Mesenchymal stem cell (in vitro differentiated cells and primary cell): Measurements from ENCODE around the gene TSPAN9.

Source experiments
- DNase-seq: peaks from one replicate; pipeline ENCODE4 v3.0.0-alpha.2; 2013
- H2AFZ ChIP-seq: one replicate; pipeline ENCODE4 v1.6.1; 2013; ENCODE audit warnings: low read depth, mild to moderate bottlenecking, control low read depth, inconsistent platforms, low read length, moderate library complexity
- H2AK5ac ChIP-seq: 2 replicates; pipeline ENCODE4 v1.6.1; 2013; ENCODE audit warnings: low read length, moderate library complexity, mild to moderate bottlenecking, inconsistent platforms; ENCODE audit not compliant: severe bottlenecking
- H2BK120ac ChIP-seq: one replicate; pipeline ENCODE4 v1.6.1; 2013; ENCODE audit warnings: low read depth, mild to moderate bottlenecking, inconsistent platforms, low read length, moderate library complexity
- H2BK12ac ChIP-seq, 2 experiments: one replicate each; pipeline ENCODE4 v1.6.1; 2013; ENCODE audit warnings: inconsistent platforms in 2 of 2, low read length in 2 of 2, mild to moderate bottlenecking in 2 of 2, moderate library complexity in 2 of 2, control low read depth in 1 of 2
- H2BK15ac ChIP-seq: one replicate; pipeline ENCODE4 v1.6.1; 2013; ENCODE audit warnings: mild to moderate bottlenecking, low read depth, inconsistent platforms; ENCODE audit not compliant: poor library complexity, severe bottlenecking
- H2BK5ac ChIP-seq: 2 replicates; pipeline ENCODE4 v1.6.1; 2013; ENCODE audit warnings: low read depth, mild to moderate bottlenecking, low read length, control low read depth, inconsistent platforms; ENCODE audit not compliant: poor library complexity, severe bottlenecking
- H3K14ac ChIP-seq, 2 experiments: one replicate each; pipeline ENCODE4 v1.6.1; 2013; ENCODE audit warnings: inconsistent platforms in 2 of 2, low read length in 2 of 2, control low read depth in 1 of 2, mild to moderate bottlenecking in 1 of 2, moderate library complexity in 1 of 2
- H3K18ac ChIP-seq, 2 experiments: one replicate each; pipeline ENCODE4 v1.6.1; 2013; ENCODE audit warnings: inconsistent platforms in 2 of 2, low read length in 2 of 2, control low read depth in 1 of 2, low read depth in 1 of 2, mild to moderate bottlenecking in 1 of 2
- H3K23ac ChIP-seq, 2 experiments: one replicate each; pipeline ENCODE4 v1.6.1; 2013; ENCODE audit warnings: inconsistent platforms in 2 of 2, low read length in 2 of 2, mild to moderate bottlenecking in 2 of 2, moderate library complexity in 2 of 2, control low read depth in 1 of 2
- H3K27ac ChIP-seq: 2 replicates; pipeline ENCODE4 v1.5.1; 2013; ENCODE audit warnings: mild to moderate bottlenecking, moderate library complexity, low read length, control low read depth, inconsistent platforms; ENCODE audit not compliant: poor library complexity, severe bottlenecking
- H3K27me3 ChIP-seq, 2 experiments: 2 replicates each; pipeline versions ENCODE4 v1.6.1 to v1.7.0; 2013; ENCODE audit warnings: low read length in 2 of 2, mild to moderate bottlenecking in 2 of 2, moderate library complexity in 2 of 2, control low read depth in 1 of 2, inconsistent platforms in 1 of 2; ENCODE audit not compliant: control insufficient read depth in 1 of 2, insufficient read depth in 1 of 2
- H3K36me3 ChIP-seq, 2 experiments: 2 replicates each; pipeline versions ENCODE4 v1.6.1 to v1.7.0; 2013; ENCODE audit warnings: low read length in 2 of 2, control low read depth in 1 of 2, inconsistent platforms in 1 of 2, low read depth in 1 of 2, mild to moderate bottlenecking in 1 of 2; ENCODE audit not compliant: insufficient read depth in 2 of 2, control insufficient read depth in 1 of 2
- H3K4ac ChIP-seq, 2 experiments: one replicate each; pipeline ENCODE4 v1.6.1; 2013; ENCODE audit warnings: inconsistent platforms in 2 of 2, low read length in 2 of 2, mild to moderate bottlenecking in 2 of 2, moderate library complexity in 2 of 2, control low read depth in 1 of 2, low read depth in 1 of 2
- H3K4me1 ChIP-seq: 2 replicates; pipeline ENCODE4 v1.6.1; 2013; ENCODE audit warnings: low read depth, low read length, control low read depth; ENCODE audit not compliant: control insufficient read depth, insufficient read depth
- H3K4me2 ChIP-seq: 2 replicates; pipeline ENCODE4 v1.6.1; 2013; ENCODE audit warnings: low read length, mild to moderate bottlenecking, inconsistent platforms; ENCODE audit not compliant: poor library complexity, severe bottlenecking
- H3K4me3 ChIP-seq, 2 experiments: 2 replicates each; pipeline versions ENCODE4 v1.5.1 to v1.7.0; 2013; ENCODE audit warnings: low read length in 2 of 2, mild to moderate bottlenecking in 2 of 2, control low read depth in 1 of 2, low read depth in 1 of 2; ENCODE audit not compliant: insufficient read depth in 1 of 2
- H3K79me1 ChIP-seq: replicated peaks from 2 replicates; pipeline ENCODE4 v1.6.1; 2013; ENCODE audit warnings: mild to moderate bottlenecking, control low read depth, low read length, inconsistent platforms; ENCODE audit not compliant: poor library complexity, severe bottlenecking
- H3K9ac ChIP-seq: 2 replicates; pipeline ENCODE4 v1.7.0; 2013; ENCODE audit warnings: mild to moderate bottlenecking, low read length, moderate library complexity
- H3K9me3 ChIP-seq: 2 replicates; pipeline ENCODE4 v1.7.0; 2013; ENCODE audit warnings: mild to moderate bottlenecking, low read length; ENCODE audit not compliant: control insufficient read depth
- H4K8ac ChIP-seq: one replicate; pipeline ENCODE4 v1.6.1; 2013; ENCODE audit warnings: inconsistent platforms, mild to moderate bottlenecking, low read length, moderate library complexity
- H4K91ac ChIP-seq: one replicate; pipeline ENCODE4 v1.6.1; 2013; ENCODE audit warnings: mild to moderate bottlenecking, low read length, inconsistent platforms
- WGBS: methylation state at CpG from one replicate; pipeline ENCODE4 v1.1.7; 2013; ENCODE audit warnings: mixed read lengths; 5-methylcytosine and 5-hydroxymethylcytosine counted together

TSPAN9 gene

GRCh38 chr12:3122841-3123678, 45.9 kb downstream of the TSPAN9 start:
- H2AFZ ChIP-seq: no peak overlapping the region
- no peak overlapping the region for H3K14ac ChIP-seq
- no peak overlapping the region for H4K8ac ChIP-seq
- H3K27me3 ChIP-seq: peaks cover 0 to 3% of the 10 kb centered on the region in 2 experiments
- H3K4ac ChIP-seq: no peak overlapping the region
- no peak overlapping the region for H3K9ac ChIP-seq
- H3K18ac ChIP-seq: peak overlapping the region in 1 of 2 experiments; percentile 3
- H2BK12ac ChIP-seq: peak overlapping the region in 1 of 2 experiments; percentile 44
- H3K27ac ChIP-seq: no peak overlapping the region
- peaks cover 0 to 6% of the 10 kb centered on the region in 2 experiments for H3K36me3 ChIP-seq
- peak overlapping the region; percentile 19 for H3K4me2 ChIP-seq
- no peak overlapping the region for H2BK120ac ChIP-seq
- H3K79me1 ChIP-seq: peaks cover 22% of the 10 kb centered on the region
- peak; percentile 37 for DNase-seq
- no peak overlapping the region for H4K91ac ChIP-seq
- H2BK15ac ChIP-seq: no peak overlapping the region
- no peak overlapping the region for H3K23ac ChIP-seq
- H3K9me3 ChIP-seq: peaks cover 22% of the 10 kb centered on the region
- 67% methylated on average over 13 of the region's 13 CpGs for WGBS
- no peak overlapping the region for H2BK5ac ChIP-seq
- no peak overlapping the region for H3K4me3 ChIP-seq
- peaks cover 32% of the 10 kb centered on the region for H3K4me1 ChIP-seq
- H2AK5ac ChIP-seq: peak overlapping the region; percentile 20

- H3K23ac ChIP-seq: no peak overlapping the region
- H3K4me2 ChIP-seq: no peak overlapping the region
- no peak overlapping the region for H2AK5ac ChIP-seq
- no peak overlapping the region for H2BK5ac ChIP-seq
- no peak overlapping the region for H3K27ac ChIP-seq
- H3K9me3 ChIP-seq: peaks cover 22% of the 10 kb centered on the region
- H3K18ac ChIP-seq: no peak overlapping the region
- no peak for DNase-seq
- H3K9ac ChIP-seq: no peak overlapping the region
- 70% methylated on average over 4 of the region's 4 CpGs for WGBS
- no peak overlapping the region for H3K4me3 ChIP-seq
- H3K4me1 ChIP-seq: peaks cover 26% of the 10 kb centered on the region
- no peak overlapping the region for H2BK15ac ChIP-seq
- no peak overlapping the region for H4K91ac ChIP-seq
- H2BK120ac ChIP-seq: no peak overlapping the region
- H3K4ac ChIP-seq: no peak overlapping the region
- H4K8ac ChIP-seq: no peak overlapping the region
- no peak overlapping the region for H2AFZ ChIP-seq
- peaks cover 0 to 3% of the 10 kb centered on the region in 2 experiments for H3K27me3 ChIP-seq
- peaks cover 26% of the 10 kb centered on the region for H3K79me1 ChIP-seq
- no peak overlapping the region for H3K14ac ChIP-seq
- peaks cover 0 to 6% of the 10 kb centered on the region in 2 experiments for H3K36me3 ChIP-seq
- H2BK12ac ChIP-seq: no peak overlapping the region
Measured at GRCh38 chr12:3123729-3124128, 46.5 kb downstream of the TSPAN9 start.

- H3K9me3 ChIP-seq: peaks cover 22% of the 10 kb centered on the region
Measured at GRCh38 chr12:3124917-3125316, 47.7 kb downstream of the TSPAN9 start.

GRCh38 chr12:3125674-3126073, 48.5 kb downstream of the TSPAN9 start:
- no peak overlapping the region for H3K4me2 ChIP-seq
- peaks cover 0 to 6% of the 10 kb centered on the region in 2 experiments for H3K36me3 ChIP-seq
- no peak overlapping the region for H2BK5ac ChIP-seq
- no peak overlapping the region for H3K14ac ChIP-seq
- no peak overlapping the region for H2AFZ ChIP-seq
- H3K4me1 ChIP-seq: peaks cover 16% of the 10 kb centered on the region
- no peak overlapping the region for H4K8ac ChIP-seq
- H2BK12ac ChIP-seq: no peak overlapping the region
- no peak overlapping the region for H3K4ac ChIP-seq
- H4K91ac ChIP-seq: no peak overlapping the region
- 96% methylated on average over 4 of the region's 5 CpGs for WGBS
- no peak overlapping the region for H3K23ac ChIP-seq
- peaks cover 26% of the 10 kb centered on the region for H3K79me1 ChIP-seq
- H3K18ac ChIP-seq: no peak overlapping the region
- H2AK5ac ChIP-seq: no peak overlapping the region
- no peak overlapping the region for H3K4me3 ChIP-seq
- no peak overlapping the region for H2BK15ac ChIP-seq
- H3K9me3 ChIP-seq: peaks cover 22% of the 10 kb centered on the region
- H3K27me3 ChIP-seq: no peaks in the 10 kb centered on the region
- no peak overlapping the region for H3K27ac ChIP-seq
- DNase-seq: no peak
- H2BK120ac ChIP-seq: no peak overlapping the region
- no peak overlapping the region for H3K9ac ChIP-seq

More at GRCh38 chr12:3124917-3125316, 47.7 kb downstream of the TSPAN9 start:
- Histone ChIP-seq H2BK5ac (no peak overlapping the region), H3K4me3 (no peak overlapping the region), H2BK12ac (no peak overlapping the region), H3K79me1 (peaks cover 26% of the 10 kb centered on the region), H3K27ac (no peak overlapping the region), H2BK120ac (no peak overlapping the region), H3K4me2 (no peak overlapping the region), H3K27me3 (no peaks in the 10 kb centered on the region), H3K9ac (no peak overlapping the region), H3K4ac (no peak overlapping the region), H2AK5ac (no peak overlapping the region), H3K4me1 (peaks cover 17% of the 10 kb centered on the region), H3K18ac (no peak overlapping the region), H3K36me3 (peaks cover 0 to 6% of the 10 kb centered on the region in 2 experiments), H3K23ac (no peak overlapping the region), H4K8ac (no peak overlapping the region), H3K14ac (no peak overlapping the region), H4K91ac (no peak overlapping the region), H2AFZ (no peak overlapping the region), H2BK15ac (no peak overlapping the region)
- DNase-seq: no peak
- no CpG with 5 or more reads among the region's 1 CpG for WGBS
